ENCODE data around the gene BAG1.

DNA sequence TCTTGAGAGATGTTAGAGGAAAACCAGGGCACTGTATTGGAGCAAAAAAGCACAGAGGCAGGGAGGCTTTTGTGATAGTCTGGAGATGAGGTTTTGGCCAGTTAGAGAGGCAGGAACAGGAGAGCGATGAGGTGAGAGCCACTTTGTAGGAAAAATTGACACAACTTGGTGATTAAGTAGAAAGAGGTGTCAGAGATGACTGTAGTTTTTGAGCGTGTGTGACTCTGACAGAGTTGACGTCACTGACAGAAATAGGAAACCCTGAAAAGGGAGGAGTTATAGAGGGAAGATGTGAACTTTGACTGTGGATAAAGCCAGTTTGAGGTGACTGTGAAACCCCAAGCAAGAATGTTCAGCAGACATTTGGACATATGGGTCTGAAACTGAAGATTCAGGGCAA, 41.5 kb upstream of the BAG1 start:
- no peak for TF ChIP-seq SP1 (IDR thresholded peaks at IDR 0.05)
- TF ChIP-seq BHLHE40 (IDR thresholded peaks at IDR 0.05; ENCODE audit: borderline replicate concordance), result no peak
- no peak for TF ChIP-seq FOXK2 (IDR thresholded peaks at IDR 0.05)
- TF ChIP-seq FOXA1 (IDR thresholded peaks at IDR 0.05), result no peak
- no peak for TF ChIP-seq FOXM1 (IDR thresholded peaks at IDR 0.05; ENCODE audit: borderline replicate concordance)
- TF ChIP-seq LEF1 (IDR thresholded peaks at IDR 0.05; ENCODE audit: borderline replicate concordance), result no peak

Measured in HEK293T (cell line).